ENCODE data around the gene FAM162A.
A peak's percentile ranks its signal among the peaks of the same experiment; 100 is the strongest.

The FAM162A gene

DNA sequence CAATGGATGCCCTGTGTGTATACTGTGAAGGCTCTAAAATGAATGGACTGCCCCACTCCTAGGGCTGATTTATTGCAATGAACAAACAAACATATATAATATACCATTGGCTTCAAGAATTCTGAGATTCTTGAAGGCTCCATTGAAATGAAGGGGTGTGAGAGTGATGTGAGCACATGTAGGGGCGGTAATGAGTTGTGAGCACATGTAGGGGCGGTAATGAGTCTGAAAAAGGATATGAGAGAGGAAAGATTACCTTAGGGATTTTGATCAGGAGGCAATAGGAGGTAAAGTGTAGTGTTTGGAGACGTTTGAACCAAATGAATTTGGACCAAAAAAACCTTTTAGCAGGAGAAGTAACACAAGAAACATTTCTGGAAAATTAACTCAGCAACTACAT lies 3.7 kb downstream of the FAM162A start:
- FAIRE-seq: no peak
- DNase-seq (ENCODE audit: low spot score): no peak

DNA sequence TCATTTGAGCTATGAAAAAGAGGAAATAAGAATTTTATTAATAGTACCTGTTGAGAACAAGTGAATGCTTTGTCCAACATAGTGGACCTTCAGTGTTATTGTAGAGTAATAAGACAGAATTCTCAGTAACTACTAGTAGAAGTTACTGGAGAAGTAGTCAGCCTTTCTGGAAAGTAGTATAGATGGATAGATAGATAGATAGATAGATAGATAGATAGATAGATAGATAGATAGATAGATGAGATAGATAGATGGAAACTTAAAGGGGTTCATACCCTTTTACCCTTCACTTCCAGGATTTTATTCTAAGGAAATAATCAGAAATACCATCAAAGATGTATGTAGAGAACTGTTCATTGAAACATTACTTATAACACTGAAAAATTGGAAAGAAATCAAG lies 5.2 kb downstream of the FAM162A start:
- DNase-seq (ENCODE audit: low spot score): no peak
- no peak for FAIRE-seq

DNA sequence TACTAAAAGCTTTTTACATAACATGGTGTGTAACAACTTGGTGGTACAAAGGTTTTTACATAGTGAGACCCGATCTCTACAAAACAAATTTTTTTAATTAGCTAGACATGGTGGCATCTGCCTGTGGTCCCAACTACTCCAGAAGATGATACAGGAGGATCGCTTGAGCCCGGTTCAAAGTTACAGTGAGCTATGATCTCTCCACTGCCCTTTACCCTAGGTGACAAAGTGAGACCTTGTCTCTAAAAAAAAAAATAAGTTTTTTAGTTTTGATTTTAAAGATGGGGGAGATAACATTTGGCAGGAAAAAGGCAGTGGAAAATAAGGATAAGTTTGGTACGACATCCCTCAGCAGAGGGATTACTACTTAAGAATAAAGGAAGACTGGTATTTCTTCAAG lies 5.9 kb downstream of the FAM162A start:
- no peak for FAIRE-seq

DNA sequence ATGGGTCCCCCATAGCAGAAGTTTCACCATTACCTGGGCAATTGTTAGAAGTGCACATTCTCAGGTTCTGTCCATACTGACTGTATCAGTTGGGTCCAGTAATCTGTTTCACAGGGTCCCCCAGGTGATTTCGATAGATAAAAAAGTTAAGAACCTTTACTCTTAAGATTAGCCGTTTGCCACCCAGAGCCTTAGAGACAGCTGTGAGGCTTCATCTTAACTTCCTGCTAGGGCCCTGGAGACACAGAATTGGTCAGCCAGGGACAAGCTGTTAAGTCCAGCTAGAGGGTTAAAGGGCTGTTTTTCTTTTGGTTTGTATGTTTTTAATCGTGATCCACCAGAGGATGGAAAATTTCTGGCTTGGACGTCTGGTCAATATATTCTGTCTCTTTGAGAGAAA lies 6.7 kb downstream of the FAM162A start:
- DNase-seq (ENCODE audit: low spot score): no peak
- FAIRE-seq: no peak

More for the DNA sequence above, 5.9 kb downstream of the FAM162A start:
- DNase-seq (ENCODE audit: low spot score): no peak

DNA sequence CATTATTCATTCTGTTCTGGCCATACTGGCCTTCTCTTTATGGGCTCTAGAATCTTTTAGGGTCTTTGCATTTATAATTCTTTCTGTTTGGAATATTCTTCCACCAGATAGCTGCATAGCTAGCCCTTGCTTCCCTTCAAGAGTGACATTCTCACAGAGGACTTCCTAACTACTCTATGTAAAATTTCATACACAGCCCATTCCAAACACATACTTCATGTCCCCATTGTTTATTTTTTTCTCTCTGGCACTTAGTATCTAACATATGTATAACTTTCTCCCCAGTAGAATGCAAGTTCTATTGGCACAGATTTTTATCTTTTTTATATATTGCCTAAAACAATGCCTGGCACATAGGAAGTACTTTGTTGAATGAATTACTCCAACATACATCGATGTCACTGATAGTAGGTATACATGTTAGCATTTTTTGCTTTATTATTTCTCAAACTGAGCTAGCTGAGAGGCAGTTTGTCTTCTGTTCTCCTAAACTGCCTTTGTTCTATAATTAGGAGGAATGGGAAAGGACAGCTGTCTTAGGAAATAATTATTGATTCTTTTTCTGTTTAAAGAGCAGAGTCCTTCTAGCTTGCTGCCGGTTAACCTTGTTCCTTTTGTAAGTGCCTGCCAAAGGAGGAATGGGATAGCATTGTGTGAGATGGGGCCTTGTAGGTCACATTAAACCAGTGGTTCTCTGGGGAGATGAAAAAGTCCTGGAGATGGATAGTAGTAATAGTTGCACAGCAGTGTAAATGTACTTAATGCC lies 7.9 kb downstream of the FAM162A start:
- DNase-seq (ENCODE audit: low spot score): no peak
- no peak for FAIRE-seq

DNA sequence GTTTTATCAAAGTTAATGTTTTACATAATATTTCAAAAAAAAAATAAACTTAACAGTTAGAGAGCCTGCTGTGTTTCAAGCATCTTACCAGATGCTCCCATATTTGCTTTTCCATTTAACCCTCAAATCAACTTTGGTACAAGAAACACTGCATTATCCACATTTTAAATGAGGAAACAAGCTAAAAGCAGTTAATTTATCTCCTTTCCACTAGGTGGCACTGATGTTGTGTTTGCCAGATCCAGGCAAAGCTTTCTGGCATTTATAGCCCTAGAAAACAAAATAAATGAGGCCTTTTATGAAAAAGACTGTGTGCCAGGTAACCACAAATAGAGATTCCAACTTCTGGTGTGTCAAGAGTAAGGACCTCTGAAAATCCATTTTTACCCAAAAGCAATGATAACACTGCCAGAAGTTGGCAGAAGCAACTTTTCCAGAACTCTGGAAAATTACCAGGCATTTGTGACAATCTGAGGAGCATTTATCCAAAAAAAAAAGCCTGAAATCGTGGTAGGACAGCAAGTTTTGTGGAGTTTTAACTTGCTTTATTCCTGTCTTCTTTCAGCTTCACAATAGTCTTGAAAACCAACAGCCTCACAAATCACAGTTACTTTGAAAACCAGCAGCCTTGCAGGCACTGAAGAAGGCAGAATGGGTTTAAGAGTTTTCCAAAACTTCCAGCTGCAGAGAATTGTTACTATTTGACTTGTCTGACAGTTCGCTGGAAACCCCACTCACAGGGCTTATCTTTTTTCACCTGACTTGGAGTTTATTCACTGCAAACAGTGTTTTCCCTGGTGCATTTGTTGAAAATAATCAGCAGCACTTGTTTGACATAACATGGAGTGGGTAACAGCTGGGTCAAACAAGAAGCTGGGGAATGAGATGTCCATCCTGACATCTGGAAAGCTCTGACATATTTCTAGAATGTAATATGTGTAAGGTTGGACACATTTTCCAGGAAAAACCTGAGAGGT lies 9.2 kb downstream of the FAM162A start:
- FAIRE-seq: no peak

DNA sequence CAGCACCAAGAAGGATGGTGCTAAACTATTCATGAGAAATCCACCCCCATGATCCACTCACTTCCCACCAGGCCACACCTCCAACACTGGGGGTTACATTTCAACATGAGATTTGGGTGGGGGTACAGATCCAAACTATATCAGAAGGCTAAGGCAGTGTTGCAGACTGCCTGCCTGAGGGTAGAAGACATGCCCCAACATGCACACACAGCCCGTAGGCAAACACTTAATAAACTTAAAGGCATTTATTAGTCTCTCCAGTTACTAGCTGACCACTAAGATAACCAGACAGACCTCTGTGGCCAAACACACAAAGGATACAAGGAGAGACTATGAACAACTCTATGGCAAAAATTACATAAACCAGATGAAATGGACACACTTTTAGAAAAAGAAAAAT lies 10.2 kb downstream of the FAM162A start:
- DNase-seq (ENCODE audit: low spot score) (no peak), FAIRE-seq (peak; percentile 56)

More for the DNA sequence above, 9.2 kb downstream of the FAM162A start:
- DNase-seq (ENCODE audit: low spot score): peak; percentile 44

DNA sequence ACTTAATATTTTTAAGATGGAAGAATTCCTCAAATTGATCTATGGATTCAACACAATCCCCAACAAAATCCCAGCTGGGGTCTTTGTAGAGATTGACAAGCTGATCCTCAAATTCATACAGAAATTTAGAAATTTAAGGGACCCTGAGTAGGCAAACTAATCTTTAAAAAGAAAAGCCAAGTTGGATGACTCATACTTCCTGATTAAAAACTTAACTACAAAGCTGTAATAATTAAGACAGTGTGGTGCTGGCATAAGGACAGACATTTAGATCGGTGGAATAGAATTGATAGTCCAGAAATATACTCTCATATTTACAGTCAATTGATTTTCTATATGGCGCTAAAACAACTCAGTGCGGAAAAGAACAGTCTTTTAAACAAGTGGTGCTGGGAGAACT lies 11.6 kb downstream of the FAM162A start:
- FAIRE-seq: no peak
- DNase-seq (ENCODE audit: low spot score): no peak

DNA sequence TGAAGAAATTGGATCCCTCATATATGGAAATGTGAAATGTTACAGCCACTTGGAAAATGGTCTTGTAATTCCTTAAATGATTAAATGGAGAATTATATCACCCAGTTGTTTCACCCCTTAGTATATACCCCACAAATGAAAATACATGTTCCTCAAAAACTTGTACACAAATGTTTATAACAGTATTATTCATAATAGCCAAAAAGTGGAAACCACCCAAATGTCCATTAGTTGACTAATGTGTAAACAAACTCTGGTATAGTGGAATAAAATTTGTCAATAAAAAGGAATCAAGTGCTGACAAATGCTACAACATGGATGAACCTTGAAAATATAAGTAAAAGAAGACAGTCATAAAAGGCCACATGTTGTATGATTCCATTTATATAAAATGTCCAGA lies 12.5 kb downstream of the FAM162A start:
- DNase-seq (ENCODE audit: low spot score) (no peak), FAIRE-seq (no peak)

DNA sequence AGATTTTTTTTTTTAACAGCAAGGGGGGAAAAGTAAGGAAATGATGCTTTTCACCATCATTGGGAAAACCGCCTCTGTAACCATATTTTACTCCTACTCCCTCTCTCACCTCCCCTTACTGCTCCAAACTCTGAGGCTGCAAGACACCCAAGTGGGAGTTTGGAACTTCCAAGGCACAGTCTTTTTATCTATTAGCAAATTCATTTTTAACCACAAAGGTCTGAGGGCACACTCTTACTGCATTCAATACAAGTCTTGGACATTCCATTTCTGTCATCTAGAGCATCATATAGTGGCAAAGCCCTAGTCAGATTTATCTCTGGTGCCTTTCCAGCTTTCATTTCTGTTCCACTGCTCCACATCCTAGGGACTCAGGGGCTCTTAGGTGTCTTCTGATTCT lies 13.2 kb downstream of the FAM162A start:
- no peak for DNase-seq (ENCODE audit: low spot score)
- FAIRE-seq: no peak

DNA sequence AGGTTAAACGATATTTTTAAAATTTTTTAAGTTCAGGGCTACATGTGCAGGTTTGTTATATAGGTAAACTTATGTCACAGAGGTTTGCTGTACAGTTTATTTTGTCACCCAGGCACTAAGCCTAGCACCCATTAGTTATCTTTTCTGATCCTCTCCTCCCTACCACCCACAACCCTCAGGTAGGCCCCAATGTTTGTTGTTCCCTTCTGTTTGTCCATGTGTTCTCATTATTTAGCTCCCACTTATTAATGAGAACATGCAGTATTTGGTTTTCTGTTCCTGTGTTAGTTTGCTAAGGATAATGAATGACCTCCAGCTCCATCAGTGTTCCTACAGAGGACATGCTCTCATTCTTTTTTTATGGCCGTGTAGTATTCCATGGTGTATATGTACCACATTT lies 14.9 kb downstream of the FAM162A start:
- no peak for DNase-seq (ENCODE audit: low spot score)
- no peak for FAIRE-seq

DNA sequence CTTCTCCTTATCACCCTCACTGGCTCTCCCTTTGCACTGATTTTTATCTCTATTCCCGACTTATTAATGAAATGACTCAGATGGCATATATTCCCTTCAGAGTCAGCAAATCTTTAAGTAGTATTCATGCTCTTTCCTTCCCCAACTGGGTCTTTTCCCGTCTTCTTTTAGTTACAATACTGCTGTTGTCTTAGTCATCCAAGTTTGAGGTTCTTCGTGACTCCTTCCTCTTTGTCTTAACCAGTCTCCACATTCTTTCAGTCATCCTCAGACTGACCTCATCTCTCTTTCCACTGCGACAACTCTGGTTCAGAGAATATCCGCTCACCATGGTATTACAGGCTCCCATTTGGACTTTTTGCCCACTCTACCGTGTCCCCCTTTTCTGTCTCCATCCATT lies 19.5 kb downstream of the FAM162A start:
- FAIRE-seq: no peak
- DNase-seq (ENCODE audit: low spot score): peak; percentile 33

DNA sequence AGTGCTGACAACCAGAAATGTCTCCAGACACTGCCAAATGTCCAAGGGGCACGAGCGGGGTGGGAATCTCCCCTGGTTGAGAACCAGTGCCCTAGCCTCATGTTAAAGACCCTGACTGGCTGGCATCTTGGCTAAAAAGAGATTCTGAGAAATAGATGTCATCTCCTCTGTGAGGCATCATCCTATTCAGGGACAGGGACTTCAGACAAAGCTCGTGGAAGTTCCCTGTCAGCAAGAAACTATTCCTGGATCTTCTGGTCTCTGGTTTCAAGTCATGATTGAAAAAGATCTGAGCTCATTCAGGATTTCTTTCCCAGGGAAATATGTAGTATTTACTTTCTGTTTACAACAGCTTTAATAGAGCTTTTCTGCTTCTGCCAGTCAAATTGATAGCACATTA lies 21.0 kb downstream of the FAM162A start:
- DNase-seq (ENCODE audit: low spot score) (no peak), FAIRE-seq (no peak)

DNA sequence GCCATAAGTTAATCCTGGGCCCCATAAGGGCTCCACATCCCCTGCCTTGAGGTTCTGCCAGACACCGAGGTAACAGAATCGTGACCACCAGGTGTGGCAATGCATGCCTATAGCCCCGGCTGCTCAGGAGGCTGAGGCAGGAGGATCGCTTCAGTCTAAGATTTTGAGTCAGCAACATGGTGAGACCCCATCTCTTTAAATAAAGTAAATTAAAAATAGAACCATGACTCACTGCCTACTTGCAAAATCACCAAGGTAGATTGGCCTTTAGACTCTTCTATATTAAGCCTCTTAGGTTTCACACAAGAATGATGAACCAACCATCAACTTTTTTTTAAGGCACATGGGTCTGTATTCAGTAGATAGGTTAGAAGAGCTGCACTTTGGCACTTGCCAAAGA lies 22.2 kb downstream of the FAM162A start:
- FAIRE-seq (no peak), DNase-seq (ENCODE audit: low spot score) (no peak)

DNA sequence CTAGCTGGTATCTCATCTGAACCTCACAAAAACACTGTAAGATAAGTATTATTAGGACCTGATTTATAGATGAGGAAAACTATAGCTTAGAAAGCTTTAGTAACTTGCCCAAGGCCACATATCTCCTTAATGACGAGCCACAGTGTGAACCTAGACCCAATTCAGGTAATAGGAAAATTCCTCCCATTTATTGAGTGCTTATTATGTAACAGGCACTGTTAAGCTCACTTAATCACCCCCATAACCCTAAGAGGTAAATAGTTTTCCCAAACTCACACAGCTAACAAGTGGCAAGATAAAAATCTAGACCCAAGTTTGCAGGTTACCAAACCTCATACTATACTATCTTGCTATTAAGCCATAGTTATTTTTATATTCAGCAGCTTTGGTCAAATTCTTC lies 24.0 kb downstream of the FAM162A start:
- FAIRE-seq: no peak
- no peak for DNase-seq (ENCODE audit: low spot score)

DNA sequence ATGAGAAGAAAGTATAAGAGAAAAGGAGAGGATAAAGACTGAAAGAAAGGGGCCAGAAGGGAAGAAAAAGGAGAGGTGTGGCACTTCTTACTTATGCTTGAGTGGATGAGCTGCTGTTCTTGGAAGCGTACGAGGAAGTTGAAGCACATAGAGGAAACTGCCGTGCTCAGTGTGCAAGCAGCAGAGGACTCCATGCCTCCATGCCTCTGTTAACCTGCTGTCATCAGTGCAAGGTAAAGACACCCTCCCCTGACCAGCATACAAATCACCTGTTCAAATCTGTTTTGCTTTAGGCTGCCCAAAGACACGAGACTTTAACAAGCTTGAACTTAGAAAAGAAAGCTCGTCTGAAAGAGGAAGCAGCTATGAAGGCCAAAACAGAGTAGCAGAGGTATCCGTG lies 25.5 kb downstream of the FAM162A start:
- FAIRE-seq: no peak
- DNase-seq (ENCODE audit: low spot score): no peak

DNA sequence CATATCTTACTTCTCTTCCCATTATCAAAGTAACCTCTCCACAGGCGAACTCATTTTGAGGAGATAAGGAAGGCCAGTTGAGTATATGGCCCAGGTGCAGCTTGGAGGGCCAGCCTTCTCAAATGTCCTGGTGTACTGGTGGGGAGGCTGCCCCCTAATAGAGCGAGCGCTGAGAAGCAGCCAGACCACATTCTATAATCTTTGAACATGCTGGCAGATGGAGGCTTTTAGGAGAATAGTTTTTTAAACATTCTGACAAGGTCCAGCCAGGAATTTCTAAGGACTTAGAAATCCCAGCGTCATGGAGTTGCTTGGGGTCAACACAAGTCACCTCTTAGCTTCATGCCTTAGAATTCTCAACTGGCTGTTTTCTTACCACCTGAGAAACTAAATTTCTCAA lies 26.1 kb downstream of the FAM162A start:
- FAIRE-seq (no peak), DNase-seq (ENCODE audit: low spot score) (no peak)

DNA sequence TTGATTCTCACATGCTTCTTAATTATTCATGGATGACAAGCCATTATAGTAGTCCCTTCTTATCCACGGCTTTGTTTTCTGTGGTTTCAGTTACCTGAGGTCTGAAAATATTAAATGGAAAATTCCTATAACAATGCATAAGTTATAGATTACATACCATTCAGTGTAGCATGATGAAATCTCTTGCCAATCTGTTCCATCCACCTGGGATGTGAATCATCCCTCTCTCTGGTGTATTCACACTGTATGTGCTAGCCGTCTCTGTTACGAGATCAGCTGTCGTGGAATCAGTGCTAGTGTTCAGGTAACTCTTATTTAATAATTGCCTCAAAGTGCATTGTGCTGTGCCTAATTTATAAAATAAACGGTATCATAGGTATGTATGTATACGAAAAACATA lies 26.7 kb downstream of the FAM162A start:
- DNase-seq (ENCODE audit: low spot score): no peak
- no peak for FAIRE-seq

DNA sequence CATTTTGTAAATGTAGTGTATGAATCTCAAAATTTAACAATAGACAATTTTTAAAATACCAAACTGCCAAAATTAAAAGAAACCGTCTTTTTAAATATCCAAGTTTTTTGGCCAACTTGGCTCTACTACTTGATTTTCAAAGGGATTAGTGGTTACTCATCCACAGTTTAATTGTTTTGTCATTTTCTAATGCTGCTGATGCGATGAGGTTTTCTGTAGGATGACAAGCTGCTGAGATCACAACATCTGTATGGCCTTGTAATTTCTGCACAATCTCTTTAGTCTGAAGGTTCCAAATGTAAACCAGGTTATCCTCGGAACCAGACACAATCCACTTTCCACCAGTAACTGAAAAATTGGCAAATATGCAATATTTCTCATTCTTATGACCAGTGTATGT lies 30.4 kb downstream of the FAM162A start:
- FAIRE-seq: no peak
- DNase-seq (ENCODE audit: low spot score): no peak

DNA sequence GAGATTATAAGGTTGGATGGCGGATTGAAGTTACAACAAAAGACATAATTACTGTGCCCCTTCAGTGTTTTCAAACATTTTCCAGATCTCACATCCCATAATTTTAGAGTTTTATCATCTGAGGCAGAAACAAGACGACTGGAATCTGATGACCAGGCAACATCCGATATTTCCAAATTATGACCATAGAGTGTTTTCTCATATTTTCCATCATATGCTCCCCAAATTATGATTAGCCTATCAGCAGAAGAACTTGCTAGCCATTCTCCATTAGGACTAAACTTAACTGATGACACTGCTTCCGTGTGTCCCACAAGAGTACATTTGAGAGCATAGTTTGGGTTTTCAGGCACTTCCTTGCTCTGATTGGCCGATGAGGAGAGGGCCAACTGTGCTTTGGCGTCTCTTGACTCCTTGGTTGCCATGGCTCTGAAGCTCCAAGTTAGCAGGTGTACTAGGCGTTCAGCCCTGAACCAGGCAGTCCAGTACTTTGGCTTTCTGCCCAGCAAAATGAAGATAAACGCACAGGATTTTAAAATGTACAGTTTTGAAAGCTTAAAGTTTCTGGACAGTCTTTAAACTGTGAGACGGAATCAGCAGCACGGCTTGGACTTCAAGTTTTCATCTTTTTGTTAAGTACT lies 31.2 kb downstream of the FAM162A start:
- FAIRE-seq: no peak
- DNase-seq (ENCODE audit: low spot score): peak; percentile 65

DNA sequence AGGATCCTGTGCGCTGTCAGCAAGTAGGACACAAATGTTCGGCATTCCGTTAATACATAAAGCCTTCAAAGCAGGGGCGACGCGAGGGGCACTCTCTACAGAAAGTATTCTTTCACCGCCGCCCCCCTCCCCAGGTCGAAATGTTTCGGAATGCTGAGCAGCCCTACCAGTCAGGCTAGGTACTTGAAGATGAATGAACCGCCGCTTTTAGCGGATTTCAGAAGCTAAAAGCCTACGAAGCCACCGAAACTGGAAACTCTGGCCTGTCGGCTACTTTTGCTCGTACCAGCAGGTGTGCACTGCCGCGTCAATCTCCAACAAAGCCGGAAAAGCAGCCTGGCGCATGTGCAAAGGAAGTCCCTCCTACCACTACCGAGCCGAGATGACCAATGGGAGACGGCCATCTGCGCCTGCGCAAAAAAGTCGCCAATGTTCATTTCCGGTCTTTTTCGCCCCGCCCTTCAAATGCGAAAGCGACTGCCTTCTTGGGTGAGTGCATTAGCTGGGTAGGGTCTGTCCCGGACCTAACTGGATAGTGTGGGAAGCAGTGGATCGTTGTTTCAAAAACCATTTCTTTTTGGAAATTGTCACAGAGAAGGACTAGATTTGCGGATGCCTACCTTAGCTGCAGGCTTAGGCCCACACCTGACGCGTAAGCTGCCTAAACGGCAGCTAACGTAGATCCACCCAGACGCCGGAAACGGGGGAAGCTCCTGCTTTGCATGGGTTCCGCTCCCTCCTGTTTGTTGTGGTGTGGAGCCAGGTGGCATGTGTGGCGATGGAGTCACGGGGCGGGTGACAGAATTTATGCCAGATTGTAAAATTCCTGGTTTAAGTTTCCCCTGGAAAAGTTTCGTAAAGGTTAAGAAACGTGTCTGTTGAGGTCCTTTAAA lies 32.0 kb downstream of the FAM162A start, which contains the start of gene WDR5B:
TSS of gene WDR5B (minus strand) at position 301 of the 893 bp plus-strand sequence. CDS start 534 bp downstream, outside the sequence.
- DNase-seq (ENCODE audit: low spot score): peak; percentile 99
- peak; percentile 90 for FAIRE-seq
